EH (cell line): ENCODE data around the gene FAM20A.
"Not testable (repeated sequence)": the region's sequence is repeated elsewhere in the genome, so short reads cannot be mapped to it uniquely, and the experiment has no call there.

Source experiments
- DNase-seq: peaks from one replicate; pipeline ENCODE4 v3.0.0-alpha.2; 2015; ENCODE audit warnings: low read depth

Gene FAM20A

DNA sequence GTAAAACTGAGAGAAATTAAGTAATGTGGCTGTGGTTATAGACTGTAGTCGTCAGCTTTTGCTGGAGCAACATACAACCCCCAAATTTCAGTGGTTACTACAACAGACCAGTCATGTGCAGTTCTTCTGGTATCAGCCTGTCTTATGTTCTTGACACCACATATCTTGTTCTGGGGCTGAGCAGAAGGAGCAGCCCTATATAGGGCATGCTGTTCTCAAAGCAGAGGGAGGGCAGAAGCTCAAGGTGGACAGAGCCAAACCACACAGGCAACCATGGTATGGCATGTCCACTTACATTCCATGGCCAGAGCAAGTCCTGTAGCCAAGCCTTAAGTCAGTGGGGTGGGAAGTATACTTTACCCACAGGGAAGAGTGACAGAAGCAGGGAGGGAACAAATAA lies 81.3 kb downstream of the FAM20A start:
- peak; percentile 11 for DNase-seq

DNA sequence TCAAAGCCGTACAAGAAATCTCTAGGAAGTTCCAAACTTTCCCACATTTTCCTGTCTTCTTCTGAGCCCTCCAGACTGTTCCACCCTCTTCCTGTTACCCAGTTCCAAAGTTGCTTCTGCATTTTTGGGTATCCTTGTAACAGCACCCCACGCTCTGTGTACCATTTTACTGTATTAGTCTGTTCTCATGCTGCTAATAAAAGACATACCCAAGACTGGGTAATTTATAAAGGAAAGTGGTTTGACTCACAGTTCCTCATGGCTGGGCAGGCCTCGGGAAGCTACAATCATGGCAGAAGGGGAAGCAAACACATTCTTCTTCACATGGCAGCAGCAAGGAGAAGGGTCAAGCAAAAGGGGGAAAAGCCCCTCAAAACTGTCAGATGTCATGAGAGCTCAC lies 82.1 kb downstream of the FAM20A start:
- not testable (repeated sequence) for DNase-seq

DNA sequence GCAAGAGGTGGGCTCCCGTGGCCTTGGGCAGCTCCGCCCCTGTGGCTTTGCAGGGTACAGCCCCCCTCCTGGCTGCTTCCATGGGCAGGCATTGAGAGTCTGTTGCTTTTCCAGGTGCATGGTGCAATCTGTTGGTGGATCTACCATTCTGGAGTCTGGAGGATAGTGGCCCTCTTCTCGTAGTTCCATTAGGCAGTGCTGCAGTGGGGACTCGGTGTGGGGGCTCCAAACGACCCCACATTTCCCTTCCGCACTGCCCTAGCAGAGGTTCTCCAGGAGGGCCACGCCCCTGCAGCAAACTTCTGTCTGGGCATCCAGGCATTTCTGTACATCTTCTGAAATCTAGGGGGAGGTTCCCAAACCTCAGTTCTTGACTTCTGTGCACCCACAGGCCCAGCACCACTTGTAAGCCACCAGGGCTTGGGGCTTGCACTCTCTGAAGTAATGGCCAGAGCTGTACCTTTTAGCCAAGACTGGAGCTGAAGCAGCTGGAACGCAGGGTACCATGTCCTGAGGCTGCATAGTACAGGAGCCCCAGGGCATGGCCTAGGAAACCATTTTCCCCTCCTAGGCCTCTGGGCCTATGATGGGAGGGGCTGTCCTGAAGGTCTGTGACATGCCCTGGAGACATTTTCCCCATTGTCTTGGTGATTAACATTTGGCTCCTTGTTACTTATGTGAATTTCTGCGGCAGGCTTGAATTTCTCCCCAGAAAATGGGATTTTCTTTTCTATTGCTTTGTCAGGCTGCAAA lies 82.9 kb downstream of the FAM20A start:
- no peak for DNase-seq

DNA sequence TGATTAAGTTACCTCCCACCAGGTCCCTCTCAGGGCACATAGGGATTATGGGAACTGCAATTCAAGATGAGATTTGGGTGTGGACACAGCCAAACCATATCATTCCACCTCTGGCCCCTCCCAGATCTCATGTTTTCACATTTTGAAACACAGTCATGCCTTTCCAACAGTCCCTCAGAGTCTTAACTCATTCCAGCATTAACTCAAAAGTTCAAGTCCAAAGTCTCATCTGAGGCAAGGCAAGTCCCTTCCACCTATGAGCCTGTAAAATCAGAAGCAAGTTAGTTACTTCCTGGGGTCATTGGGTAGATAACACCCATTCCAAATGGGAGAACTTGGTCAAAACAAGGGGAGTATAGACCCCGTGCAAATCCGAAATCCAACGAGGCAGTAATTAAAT lies 83.6 kb downstream of the FAM20A start:
- not testable (repeated sequence) for DNase-seq

DNA sequence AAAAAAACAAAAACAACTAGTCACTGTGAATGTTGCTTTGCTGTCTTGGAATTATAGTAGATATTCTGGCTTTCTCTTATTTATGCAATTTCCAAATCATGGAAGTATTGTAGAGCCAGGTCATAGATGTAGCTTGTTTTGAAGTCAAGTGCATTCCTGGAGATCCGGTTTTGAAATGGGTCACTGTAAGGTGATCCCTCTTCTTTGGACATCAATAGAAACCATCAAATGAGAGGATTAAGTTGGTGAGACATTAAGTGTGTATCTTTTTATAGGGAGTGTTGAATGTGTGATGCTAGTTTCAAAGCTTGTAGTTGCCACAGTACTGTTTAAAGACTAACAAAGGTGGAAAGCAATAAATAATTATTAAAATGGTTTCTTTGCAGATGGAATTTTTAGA lies 84.4 kb downstream of the FAM20A start:
- no peak for DNase-seq

DNA sequence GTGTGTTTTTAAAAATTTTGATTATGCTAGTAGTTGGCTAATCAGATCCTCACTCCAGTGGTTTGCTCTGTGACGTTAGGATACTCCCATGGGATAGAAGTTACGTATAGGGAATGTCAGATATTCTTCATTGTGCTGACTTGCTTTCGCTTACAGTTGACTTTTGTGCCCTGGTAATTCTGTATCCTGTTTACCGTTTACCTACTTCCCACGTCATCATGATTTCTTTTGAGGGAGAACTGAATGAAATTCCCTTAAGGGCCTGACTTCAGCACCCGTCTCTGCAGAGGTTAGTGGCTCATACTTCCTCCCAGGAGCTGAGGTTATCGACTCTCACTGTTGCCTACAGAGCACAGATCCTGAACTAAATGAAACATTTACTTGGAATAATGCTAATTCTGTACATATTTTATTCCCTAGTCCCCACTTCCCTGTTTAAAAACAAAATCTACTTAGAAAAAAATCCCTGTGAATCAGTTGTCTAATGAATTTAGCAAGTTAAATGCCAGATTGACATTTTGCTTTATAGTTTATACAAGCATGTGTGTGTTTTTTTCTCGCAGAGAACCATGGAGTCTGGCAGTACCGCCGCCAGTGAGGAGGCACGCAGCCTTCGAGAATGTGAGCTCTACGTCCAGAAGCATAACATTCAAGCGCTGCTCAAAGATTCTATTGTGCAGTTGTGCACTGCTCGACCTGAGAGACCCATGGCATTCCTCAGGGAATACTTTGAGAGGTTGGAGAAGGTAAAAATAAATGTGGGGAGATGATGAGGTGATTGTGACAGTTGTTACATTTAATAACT lies 86.1 kb downstream of the FAM20A start:
- DNase-seq, result peak; percentile 29

DNA sequence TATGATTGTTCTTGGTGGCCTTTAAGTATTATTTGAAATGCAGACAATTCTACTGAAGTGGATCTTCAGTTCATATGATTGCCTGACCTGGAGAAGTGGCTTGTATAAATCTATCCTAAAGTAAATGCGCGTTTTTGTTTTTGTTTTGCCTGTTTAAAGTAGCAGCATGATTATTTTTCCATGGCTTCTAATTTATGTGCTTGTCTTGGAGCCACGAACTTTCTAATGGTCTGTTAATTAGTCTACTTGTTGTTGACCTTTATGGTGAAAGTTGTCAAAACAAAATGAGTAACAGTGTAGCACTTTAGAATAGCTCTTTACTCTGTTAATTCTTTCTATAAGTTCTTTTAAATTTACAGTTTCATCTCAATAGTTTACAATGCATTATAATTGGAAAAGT lies 87.2 kb downstream of the FAM20A start:
- no peak for DNase-seq

DNA sequence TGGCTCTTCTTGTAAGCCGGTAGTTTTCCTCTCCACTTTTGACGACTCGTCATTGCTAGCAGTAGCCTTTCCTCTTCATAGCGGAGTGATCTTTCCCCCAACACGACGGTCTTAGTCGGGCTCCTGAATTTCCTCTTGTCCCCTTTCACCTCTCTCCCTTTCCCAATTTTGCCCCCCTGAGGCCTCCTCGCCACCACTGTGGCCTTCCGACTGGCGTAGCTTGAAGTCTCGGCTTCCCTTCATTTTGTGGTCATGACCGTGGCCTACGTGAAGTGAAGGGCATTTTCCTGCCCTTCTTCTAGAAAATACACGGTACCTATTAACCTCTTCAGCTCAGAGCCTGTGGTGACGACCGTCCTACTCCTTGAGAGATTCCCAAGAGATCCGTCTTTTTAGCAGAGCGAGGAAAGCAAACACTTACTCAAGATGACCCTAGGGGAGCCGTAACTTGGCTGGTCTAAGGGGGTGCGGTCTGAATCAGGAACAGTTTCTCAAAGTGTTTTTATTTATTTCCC lies 88.2 kb downstream of the FAM20A start:
- peak; percentile 56 for DNase-seq

DNA sequence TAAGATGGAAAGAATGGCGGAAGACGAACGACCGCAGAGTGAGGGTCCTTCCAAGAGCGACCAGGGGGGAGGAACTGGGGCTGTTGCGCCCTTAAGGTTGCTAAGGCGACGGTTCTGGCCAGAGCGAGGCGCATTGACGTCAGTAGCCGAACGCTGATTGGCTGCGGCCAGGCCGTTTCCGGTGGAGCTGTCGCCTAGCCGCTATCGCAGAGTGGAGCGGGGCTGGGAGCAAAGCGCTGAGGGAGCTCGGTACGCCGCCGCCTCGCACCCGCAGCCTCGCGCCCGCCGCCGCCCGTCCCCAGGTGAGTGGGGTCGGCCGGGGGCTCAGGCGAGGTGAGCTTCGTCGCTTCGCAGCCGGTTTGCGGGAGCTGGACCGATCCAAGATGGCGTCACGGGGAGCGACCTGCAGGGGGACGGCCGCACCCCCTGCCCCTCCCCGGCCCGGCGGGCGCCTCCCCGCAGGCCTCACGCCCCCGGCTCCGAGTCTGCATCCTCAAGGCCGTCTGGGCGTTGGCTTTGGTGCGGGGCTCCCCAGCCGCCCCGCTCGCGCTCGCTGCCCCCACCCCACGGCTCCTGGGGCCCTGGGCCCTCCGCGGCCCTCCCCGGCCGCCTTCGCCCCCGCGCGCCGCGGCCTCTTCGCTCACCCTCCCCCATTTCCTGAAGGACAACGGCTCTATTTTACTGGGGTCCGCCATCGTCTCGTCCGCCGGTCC lies 88.8 kb downstream of the FAM20A start, which contains the start of gene PRKAR1A:
Gene PRKAR1A (plus strand): TSS at position 184 of the 713 bp plus-strand sequence. CDS start 2,970 bp downstream, outside the sequence.
- DNase-seq, result peak; percentile 93

DNA sequence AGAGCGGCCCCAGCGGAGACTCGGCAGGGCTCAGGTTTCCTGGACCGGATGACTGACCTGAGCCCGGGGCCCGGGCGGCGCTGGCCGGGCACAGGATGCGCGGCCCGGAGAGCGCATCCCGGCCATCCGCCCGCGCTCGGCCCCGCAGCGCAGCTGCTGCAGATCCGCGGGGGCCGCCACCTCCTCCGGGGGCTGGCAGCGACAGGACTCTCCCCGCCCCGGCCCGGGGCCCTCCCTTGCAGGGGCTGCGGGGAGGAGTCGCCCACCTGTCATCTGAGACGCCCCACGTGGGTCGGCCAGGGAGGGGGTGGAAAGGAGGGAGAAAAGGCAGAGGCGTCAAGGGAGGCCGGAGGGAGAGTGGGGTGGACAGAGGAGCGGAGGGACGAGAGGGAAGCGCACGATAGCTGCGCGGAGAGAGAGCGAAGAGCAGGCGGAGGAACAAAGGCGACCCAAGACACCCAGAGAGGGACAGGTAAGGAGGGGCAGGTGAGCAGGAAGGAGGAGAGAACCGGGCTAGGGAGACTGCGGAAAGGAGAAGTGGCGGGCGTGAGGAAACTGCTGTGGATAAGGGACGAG lies 89.4 kb downstream of the FAM20A start:
- DNase-seq, result peak; percentile 74

DNA sequence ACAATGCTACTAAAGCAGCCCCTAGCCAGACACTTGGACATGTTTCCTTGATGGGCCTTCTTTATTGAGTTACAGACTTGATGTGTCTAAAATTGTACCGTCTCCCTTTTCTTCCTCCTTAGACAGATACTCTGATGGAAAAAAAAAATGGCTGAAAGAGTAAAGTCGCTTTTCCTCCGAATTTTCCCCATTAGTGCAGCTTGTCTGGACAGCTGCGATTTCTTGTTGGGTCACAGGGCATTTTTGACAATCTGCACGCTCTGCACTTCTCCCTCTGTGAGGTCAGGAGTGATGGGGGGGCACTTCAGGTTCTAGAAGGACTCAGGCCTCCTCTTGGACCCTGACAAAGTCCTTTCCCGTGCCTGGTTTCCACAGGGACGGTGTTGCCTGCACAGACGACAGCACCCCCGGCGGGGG lies 89.9 kb downstream of the FAM20A start:
- DNase-seq, result no peak

DNA sequence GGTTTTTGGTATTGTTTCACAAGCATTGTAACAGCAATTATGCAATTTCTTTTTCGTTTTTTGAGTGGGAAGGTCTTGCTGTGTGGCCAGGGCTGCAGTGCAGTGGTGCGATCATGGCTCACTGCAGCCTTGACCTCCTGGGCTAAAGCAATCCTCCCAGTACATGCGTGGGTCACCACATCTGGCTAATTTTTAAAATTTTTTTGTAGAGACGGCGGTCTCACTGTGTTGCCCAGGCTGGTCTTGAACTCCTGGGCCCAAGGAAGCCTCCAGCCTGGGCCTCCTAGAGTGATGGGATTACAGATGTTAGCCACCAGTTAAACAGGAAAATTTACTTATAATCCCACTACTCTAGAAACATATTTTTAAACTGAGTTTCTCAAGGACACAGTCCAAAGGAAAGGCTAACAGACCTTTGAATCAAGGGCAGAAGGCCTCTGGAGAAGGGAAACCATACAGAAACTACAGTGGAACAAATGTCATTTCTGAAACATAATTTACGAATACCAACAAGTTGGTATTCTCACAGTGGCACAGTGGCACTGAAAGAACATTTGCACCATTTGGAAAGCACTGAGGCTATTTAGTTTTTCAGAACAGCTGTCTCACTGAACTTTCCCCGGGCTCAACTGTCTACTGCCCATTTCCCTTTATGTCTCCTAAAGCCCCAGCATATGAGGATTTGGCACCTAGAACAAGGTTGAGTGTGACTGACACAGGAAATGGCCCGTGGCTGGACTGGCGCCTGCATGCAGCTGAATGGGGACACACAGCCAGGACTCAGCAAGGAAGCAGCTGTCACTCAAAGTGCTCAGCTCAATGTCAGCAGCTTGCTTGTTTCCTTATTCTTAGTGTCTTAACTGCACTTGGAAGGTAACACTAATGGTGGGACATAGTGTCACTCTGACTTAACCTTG lies 91.8 kb downstream of the FAM20A start:
- no peak for DNase-seq

DNA sequence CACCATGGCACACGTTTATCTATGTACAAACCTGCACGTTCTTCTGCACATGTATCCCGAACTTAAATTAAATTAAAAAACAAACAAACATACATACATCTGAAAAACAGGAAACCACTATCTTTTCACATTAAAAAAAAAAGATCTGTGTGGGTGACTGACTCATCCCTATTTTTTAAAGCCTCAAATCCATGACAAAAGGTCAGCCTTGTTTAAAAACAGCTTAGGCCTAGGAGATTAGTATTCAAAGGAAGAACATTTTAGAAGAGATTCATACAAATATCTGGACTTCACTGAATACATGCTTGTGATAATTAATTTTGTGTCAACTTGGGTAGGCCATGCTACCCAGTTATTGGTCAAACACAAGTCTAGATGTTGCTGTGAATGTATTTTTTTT lies 93.6 kb downstream of the FAM20A start:
- peak; percentile 9 for DNase-seq

DNA sequence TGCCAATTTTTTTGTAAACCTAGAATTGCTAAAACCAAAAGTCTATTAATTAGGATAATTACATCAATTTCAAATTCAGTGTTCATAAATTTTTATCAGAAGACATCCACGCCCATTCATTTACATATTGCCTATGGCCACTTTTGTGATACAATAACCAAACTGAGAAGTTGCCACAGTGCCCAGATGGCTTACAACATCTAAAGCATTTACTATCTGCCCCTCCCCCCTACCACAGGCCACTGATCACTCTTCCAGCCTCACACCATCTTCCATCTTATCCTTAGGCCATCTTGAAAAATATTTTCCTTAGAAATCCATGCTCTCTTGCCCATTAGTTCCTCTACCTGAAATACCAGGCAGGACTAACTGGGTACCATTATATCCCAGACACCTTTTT lies 95.2 kb downstream of the FAM20A start:
- no peak for DNase-seq

DNA sequence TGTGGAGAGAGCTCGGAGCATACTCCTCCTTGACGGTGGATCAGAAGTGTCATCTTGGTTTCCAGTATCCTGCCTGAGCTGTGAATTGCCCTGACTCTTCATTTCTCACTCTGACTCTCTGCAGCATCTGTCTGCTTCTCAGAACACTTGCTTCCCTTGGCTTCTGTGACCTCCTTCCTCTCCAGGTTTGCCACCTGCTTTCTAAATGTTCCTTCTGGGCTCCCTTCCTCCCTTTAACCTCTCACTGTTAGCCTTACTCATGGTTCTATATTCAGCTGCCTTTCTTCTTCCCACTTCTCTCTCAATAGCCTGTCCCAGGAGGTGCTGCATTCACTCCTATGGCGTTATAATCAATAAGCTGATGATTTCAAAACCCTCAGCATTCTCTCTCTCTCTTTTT lies 100.1 kb downstream of the FAM20A start:
- DNase-seq, result no peak

DNA sequence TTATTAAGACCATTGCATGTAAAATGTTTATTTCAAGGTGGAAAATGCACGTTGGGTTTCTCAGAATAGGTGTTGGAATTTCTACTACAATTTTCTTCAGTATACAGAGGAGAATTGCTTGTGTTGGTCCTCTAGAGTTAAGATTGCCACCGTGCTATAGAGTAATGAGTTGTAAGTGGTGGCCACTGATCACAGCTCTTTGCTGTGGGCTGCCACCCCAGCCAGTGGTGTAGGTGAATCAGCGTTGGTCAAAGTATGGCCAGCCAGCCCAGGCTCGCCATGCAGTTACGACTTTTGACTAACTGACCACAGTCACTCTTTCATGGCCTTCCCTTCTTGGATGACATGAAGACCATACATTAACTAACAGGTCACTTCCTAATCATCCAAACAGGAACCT lies 101.6 kb downstream of the FAM20A start:
- DNase-seq, result no peak

DNA sequence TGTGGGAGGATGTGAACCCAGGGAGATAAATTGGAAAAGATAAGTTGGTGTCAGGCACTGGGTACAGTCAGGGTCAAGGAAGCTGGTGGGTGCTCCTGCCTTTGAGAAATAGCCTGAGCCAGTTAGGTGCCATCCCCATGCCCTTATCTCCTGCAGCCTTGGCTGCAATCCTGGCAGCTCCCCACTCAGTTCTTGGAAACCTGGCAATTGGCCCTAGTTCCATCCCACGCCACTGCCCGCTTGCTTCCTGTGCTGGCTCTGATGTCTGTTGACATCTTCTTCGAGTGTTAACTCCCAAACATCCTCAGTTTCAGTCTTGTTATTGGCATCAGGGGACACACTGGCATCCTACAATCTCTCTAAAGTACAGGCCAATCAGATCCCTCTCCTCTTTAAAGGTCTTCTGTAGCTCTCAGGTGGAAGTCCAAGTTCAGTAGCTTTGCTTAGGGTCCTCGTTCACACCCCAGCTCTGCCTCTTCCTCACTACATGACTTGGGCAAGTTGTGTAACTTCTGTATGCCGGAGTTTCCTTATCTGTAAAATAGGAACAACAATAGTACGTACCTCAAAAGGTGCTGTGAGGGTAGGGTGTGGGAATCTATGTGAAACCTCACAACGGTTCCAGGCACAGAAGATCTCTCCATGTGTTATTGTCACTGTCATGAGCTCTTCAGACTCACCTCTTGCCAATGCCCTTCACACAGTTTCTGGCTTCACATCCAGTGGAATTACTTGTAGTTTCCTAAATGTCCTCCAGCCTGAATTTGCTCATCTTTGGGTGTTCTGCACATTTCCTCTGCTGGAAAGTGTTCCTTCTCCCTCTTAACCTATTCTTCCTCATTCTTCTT lies 102.5 kb downstream of the FAM20A start:
- DNase-seq, result no peak

DNA sequence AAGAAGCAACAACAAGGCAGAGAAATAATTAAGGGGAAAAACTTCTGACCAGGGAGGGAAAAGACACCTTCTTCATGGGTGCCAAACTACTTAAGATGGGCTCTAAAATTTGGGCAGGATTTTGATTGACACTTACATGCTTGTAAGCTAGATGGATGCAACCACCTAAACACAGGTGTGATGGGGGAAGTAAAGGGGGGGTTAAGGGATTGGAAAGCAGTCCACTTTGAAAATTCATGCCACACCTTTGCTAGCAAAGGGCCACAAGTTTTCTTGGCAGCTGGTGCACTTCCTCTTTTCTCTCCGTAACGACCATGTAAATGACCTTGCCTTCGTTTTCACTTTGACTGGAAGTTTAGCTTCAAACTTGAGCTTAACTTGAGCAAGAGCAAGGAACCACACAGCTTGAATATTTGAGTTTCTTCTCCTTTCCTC lies 103.3 kb downstream of the FAM20A start:
- DNase-seq, result no peak

DNA sequence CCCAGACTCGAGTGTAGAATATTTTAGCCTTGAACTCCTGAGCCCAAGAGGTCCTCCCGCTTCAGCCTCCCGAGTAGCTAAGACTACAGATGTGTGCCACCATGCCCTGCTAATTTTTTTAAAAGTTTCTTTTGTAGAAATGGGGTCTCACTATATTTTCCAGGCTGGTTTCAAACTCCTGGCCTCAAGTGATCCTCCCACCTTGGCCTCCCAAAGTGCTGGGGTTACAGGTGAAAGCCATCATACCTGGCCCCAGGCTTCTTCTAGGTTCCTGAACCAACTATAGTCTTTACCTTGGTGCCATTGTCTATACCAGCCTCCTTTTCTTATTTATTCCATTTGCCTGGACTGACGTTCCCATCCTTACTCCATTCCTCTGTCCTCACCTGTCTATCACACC lies 106.1 kb downstream of the FAM20A start:
- no peak for DNase-seq
